ENCODE measurements around the gene CRACDL.

The CRACDL gene

GRCh38 chr2:98786179-98786578 is 149.8 kb downstream of the CRACDL start:
- H3K36me3 ChIP-seq: no peaks in the 10 kb centered on the region
- no peaks in the 10 kb centered on the region for H3K4me1 ChIP-seq
- H3K9me3 ChIP-seq: no peaks in the 10 kb centered on the region
- no peak for DNase-seq
- H3K27me3 ChIP-seq: no peaks in the 10 kb centered on the region
- H3K4me3 ChIP-seq (ENCODE audit: low read depth, low read length): no peak overlapping the region
- TF ChIP-seq CTCF (IDR thresholded peaks at IDR 0.05; ENCODE audit: low read depth, low read length): no peak

GRCh38 chr2:98782570-98782969 is 153.5 kb downstream of the CRACDL start:
- no peak overlapping the region for H3K4me3 ChIP-seq (ENCODE audit: low read depth, low read length)
- no peak for DNase-seq
- H3K4me1 ChIP-seq: no peaks in the 10 kb centered on the region
- no peaks in the 10 kb centered on the region for H3K9me3 ChIP-seq
- TF ChIP-seq CTCF (IDR thresholded peaks at IDR 0.05; ENCODE audit: low read depth, low read length): no peak
- no peaks in the 10 kb centered on the region for H3K36me3 ChIP-seq
- no peaks in the 10 kb centered on the region for H3K27me3 ChIP-seq

GRCh38 chr2:98781822-98782221 is 154.2 kb downstream of the CRACDL start:
- Histone ChIP-seq H3K4me1 (no peaks in the 10 kb centered on the region), H3K27me3 (no peaks in the 10 kb centered on the region), H3K36me3 (no peaks in the 10 kb centered on the region), H3K9me3 (no peaks in the 10 kb centered on the region), H3K4me3 (ENCODE audit: low read depth, low read length) (no peak overlapping the region)
- TF ChIP-seq CTCF (IDR thresholded peaks at IDR 0.05; ENCODE audit: low read depth, low read length): no peak
- no peak for DNase-seq

GRCh38 chr2:98778741-98779483 is 157.1 kb downstream of the CRACDL start:
- Histone ChIP-seq H3K36me3 (no peaks in the 10 kb centered on the region), H3K4me3 (ENCODE audit: low read depth, low read length) (no peak overlapping the region), H3K9me3 (no peaks in the 10 kb centered on the region), H3K27me3 (no peaks in the 10 kb centered on the region), H3K4me1 (no peaks in the 10 kb centered on the region)
- TF ChIP-seq CTCF (IDR thresholded peaks at IDR 0.05; ENCODE audit: low read depth, low read length): no peak
- no peak for DNase-seq

- H3K36me3 ChIP-seq: no peaks in the 10 kb centered on the region
- DNase-seq: no peak
- no peaks in the 10 kb centered on the region for H3K27me3 ChIP-seq
- H3K4me3 ChIP-seq (ENCODE audit: low read depth, low read length): no peak overlapping the region
- no peaks in the 10 kb centered on the region for H3K4me1 ChIP-seq
- TF ChIP-seq CTCF (IDR thresholded peaks at IDR 0.05; ENCODE audit: low read depth, low read length): no peak
- H3K9me3 ChIP-seq: no peaks in the 10 kb centered on the region
Measured at GRCh38 chr2:98778151-98778550, 157.9 kb downstream of the CRACDL start.

- no peaks in the 10 kb centered on the region for H3K9me3 ChIP-seq
- H3K36me3 ChIP-seq: no peaks in the 10 kb centered on the region
- no peak for DNase-seq
- no peaks in the 10 kb centered on the region for H3K4me1 ChIP-seq
- TF ChIP-seq CTCF (IDR thresholded peaks at IDR 0.05; ENCODE audit: low read depth, low read length): no peak
- no peaks in the 10 kb centered on the region for H3K27me3 ChIP-seq
- H3K4me3 ChIP-seq (ENCODE audit: low read depth, low read length): no peak overlapping the region
Measured at GRCh38 chr2:98777710-98778109, 158.3 kb downstream of the CRACDL start.

Data from BE2C (cell line).